22Rv1 (cell line): ENCODE results near the gene AKR1A1.

Source experiments
- ZFX ChIP-seq: fragments of 450-650 bp; IDR thresholded peaks from 2 replicates; pipeline ENCODE4 v1.6.1; 2017; ENCODE audit warnings: antibody characterized with exemption, borderline replicate concordance
- TF ChIP-seq, protein P1 (sequence below): fragments of 450-650 bp; IDR thresholded peaks from 2 replicates; pipeline ENCODE4 v1.5.1; 2017; ENCODE audit warnings: mild to moderate bottlenecking

DNA sequence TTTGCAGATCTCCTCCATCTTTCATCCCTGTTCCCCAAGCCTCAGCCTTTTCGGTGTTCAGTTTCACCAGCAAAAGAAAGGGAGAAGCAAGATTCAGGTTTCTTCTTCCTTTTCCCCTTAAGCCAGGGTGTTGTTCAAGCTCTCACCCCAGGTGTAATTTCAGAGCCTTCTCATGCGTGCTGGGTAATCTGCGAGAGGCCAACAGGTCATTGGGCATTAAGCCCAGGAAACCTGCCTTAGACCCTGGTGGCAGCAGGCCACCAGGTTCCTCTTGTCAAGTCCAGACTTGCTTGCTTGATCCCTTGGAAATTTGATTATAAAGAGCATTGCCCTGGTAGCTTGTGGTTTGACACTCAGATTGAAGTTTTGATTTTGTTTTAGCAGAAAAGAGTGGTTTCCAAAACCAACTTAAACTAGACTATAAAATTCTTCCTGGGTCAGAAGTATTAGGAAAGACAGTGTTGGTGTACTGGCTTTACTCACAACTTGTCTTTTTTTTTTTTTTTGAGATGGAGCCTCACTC, 6.9 kb downstream of the AKR1A1 start:
- TF ChIP-seq, protein P1, sequence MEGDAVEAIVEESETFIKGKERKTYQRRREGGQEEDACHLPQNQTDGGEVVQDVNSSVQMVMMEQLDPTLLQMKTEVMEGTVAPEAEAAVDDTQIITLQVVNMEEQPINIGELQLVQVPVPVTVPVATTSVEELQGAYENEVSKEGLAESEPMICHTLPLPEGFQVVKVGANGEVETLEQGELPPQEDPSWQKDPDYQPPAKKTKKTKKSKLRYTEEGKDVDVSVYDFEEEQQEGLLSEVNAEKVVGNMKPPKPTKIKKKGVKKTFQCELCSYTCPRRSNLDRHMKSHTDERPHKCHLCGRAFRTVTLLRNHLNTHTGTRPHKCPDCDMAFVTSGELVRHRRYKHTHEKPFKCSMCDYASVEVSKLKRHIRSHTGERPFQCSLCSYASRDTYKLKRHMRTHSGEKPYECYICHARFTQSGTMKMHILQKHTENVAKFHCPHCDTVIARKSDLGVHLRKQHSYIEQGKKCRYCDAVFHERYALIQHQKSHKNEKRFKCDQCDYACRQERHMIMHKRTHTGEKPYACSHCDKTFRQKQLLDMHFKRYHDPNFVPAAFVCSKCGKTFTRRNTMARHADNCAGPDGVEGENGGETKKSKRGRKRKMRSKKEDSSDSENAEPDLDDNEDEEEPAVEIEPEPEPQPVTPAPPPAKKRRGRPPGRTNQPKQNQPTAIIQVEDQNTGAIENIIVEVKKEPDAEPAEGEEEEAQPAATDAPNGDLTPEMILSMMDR: no peak
- TF ChIP-seq ZFX: no peak
